IMR-90 (cell line): ENCODE measurements around the gene RAP1GAP2. TPM values are rescaled to one million over a fixed set of nuclear protein-coding genes. Genes with fewer than 3 reads are reported as not detected.

Experiments used
- ATAC-seq: fragments of 200-7000 bp; cut with Tn5 transposase; 2 replicates; pipeline ENCODE4 v1.9.1; 2020; ENCODE audit warnings: low read depth, mild to moderate bottlenecking, moderate library complexity
- BruUV-seq: library from RNA; stranded (reverse); fragments of 400-500 nt; replicated peaks from 2 replicates; lab custom pipeline; 2021; lab: Mats Ljungman, UMichigan
- CTCF ChIA-PET: fragments of 300-600 bp; formaldehyde crosslinking; extraction: SDS; loops from one replicate; lab custom pipeline; 2021; ENCODE audit warnings: antibody characterized with exemption; lab: Yijun Ruan, JAX
- POLR2A ChIA-PET: fragments of 300-600 bp; sonication (Branson Sonifier 250); formaldehyde crosslinking; loops from one replicate; lab custom pipeline; 2022; ENCODE audit warnings: antibody characterized with exemption; ENCODE audit not compliant: unreplicated experiment; lab: Charles Lee
- DNase-seq: peaks from one replicate; pipeline ENCODE4 v3.0.0; 2013
- H2AFZ ChIP-seq: replicated peaks from 2 replicates; pipeline ENCODE3; 2013; ENCODE audit warnings: low read length, mild to moderate bottlenecking; ENCODE audit not compliant: poor library complexity
- H2AK5ac ChIP-seq: 2 replicates; pipeline ENCODE4 v1.6.1; 2013; ENCODE audit warnings: low read depth, low read length, inconsistent platforms
- H2AK9ac ChIP-seq: replicated peaks from 2 replicates; pipeline ENCODE3; 2013; ENCODE audit warnings: mild to moderate bottlenecking, low read depth, low read length, moderate library complexity; ENCODE audit not compliant: poor library complexity
- H2BK120ac ChIP-seq: 2 replicates; pipeline ENCODE4 v1.6.1; 2013; ENCODE audit warnings: low read depth, low read length, inconsistent platforms
- H2BK15ac ChIP-seq: 3 replicates; pipeline ENCODE4 v1.6.1; 2013; ENCODE audit warnings: low read depth, low read length, inconsistent platforms
- H2BK20ac ChIP-seq: 2 replicates; pipeline ENCODE4 v1.6.1; 2013; ENCODE audit warnings: low read depth, mild to moderate bottlenecking, inconsistent platforms, low read length, moderate library complexity
- H2BK5ac ChIP-seq: 2 replicates; pipeline ENCODE4 v1.6.1; 2013; ENCODE audit warnings: mild to moderate bottlenecking, low read depth, low read length, inconsistent platforms; ENCODE audit not compliant: poor library complexity, severe bottlenecking
- H3K14ac ChIP-seq: replicated peaks from 2 replicates; pipeline ENCODE4 v1.6.1; 2013; ENCODE audit warnings: low read depth, low read length, inconsistent platforms
- H3K18ac ChIP-seq: 2 replicates; pipeline ENCODE4 v1.6.1; 2013; ENCODE audit warnings: low read depth, low read length, control low read depth
- H3K23ac ChIP-seq: 2 replicates; pipeline ENCODE4 v1.6.1; 2013; ENCODE audit warnings: low read depth, low read length, inconsistent platforms
- H3K27ac ChIP-seq: 2 replicates; pipeline ENCODE4 v1.5.1; 2013; ENCODE audit warnings: mild to moderate bottlenecking, control low read depth, low read length; ENCODE audit not compliant: insufficient read depth
- H3K27me3 ChIP-seq: 2 replicates; pipeline ENCODE4 v1.6.1; 2013; ENCODE audit warnings: low read length; ENCODE audit not compliant: control insufficient read depth, insufficient read depth
- H3K36me3 ChIP-seq: 2 replicates; pipeline ENCODE4 v1.6.1; 2013; ENCODE audit warnings: low read length, mixed read lengths; ENCODE audit not compliant: control insufficient read depth, insufficient read depth
- H3K4ac ChIP-seq: 2 replicates; pipeline ENCODE4 v1.6.1; 2013; ENCODE audit warnings: low read depth, low read length, inconsistent platforms
- H3K4me1 ChIP-seq: 2 replicates; pipeline ENCODE4 v1.6.1; 2013; ENCODE audit warnings: low read length, mixed read lengths; ENCODE audit not compliant: control insufficient read depth, insufficient read depth
- H3K4me2 ChIP-seq: 2 replicates; pipeline ENCODE4 v1.6.1; 2013; ENCODE audit warnings: low read depth, mild to moderate bottlenecking, control low read depth, low read length, moderate library complexity
- H3K4me3 ChIP-seq: 2 replicates; pipeline ENCODE4 v1.5.1; 2013; ENCODE audit warnings: low read depth, mild to moderate bottlenecking, control low read depth, low read length, moderate library complexity; ENCODE audit not compliant: insufficient read depth
- H3K56ac ChIP-seq: 2 replicates; pipeline ENCODE4 v1.6.1; 2013; ENCODE audit warnings: low read length, inconsistent platforms; ENCODE audit not compliant: insufficient read depth; ENCODE audit errors: extremely low read depth
- H3K79me1 ChIP-seq, 2 experiments: 2 replicates each; pipeline ENCODE4 v1.6.1; 2013; ENCODE audit warnings: low read length in 2 of 2, inconsistent platforms in 1 of 2, low read depth in 1 of 2
- H3K9ac ChIP-seq: 2 replicates; pipeline ENCODE4 v1.6.1; 2013; ENCODE audit warnings: low read depth, low read length, control low read depth
- H3K9me1 ChIP-seq: 2 replicates; pipeline ENCODE4 v1.6.1; 2013; ENCODE audit warnings: low read length, inconsistent platforms; ENCODE audit not compliant: insufficient read depth
- H3K9me3 ChIP-seq: 2 replicates; pipeline ENCODE4 v1.6.1; 2013; ENCODE audit warnings: low read length; ENCODE audit not compliant: control insufficient read depth, insufficient read depth
- H4K20me1 ChIP-seq: 2 replicates; pipeline ENCODE4 v1.6.1; 2013; ENCODE audit warnings: low read length, inconsistent platforms; ENCODE audit not compliant: insufficient read depth
- H4K5ac ChIP-seq: 2 replicates; pipeline ENCODE4 v1.6.1; 2013; ENCODE audit warnings: mild to moderate bottlenecking, low read depth, low read length, control low read depth
- H4K8ac ChIP-seq, 2 experiments: 2 replicates each; pipeline ENCODE4 v1.6.1; 2013; ENCODE audit warnings: low read depth in 2 of 2, low read length in 2 of 2, control low read depth in 1 of 2, inconsistent platforms in 1 of 2
- H4K91ac ChIP-seq: 2 replicates; pipeline ENCODE4 v1.6.1; 2013; ENCODE audit warnings: low read depth, low read length, inconsistent platforms; ENCODE audit not compliant: insufficient read depth
- ELK1 ChIP-seq: fragments of 150-350 bp; IDR thresholded peaks from 2 replicates; pipeline ENCODE4 v1.6.1; 2016; ENCODE audit warnings: low read depth, mild to moderate bottlenecking, low read length, moderate library complexity, borderline replicate concordance
- FOS ChIP-seq: fragments of 150-350 bp; IDR thresholded peaks from 2 replicates; pipeline ENCODE4 v1.6.1; 2016; ENCODE audit warnings: low read depth, low read length
- MAFK ChIP-seq: IDR thresholded peaks from 2 replicates; pipeline ENCODE4 v1.6.1; 2012; ENCODE audit warnings: low read depth, low read length, improper control_type of control experiment
- MAZ ChIP-seq: IDR thresholded peaks from 2 replicates; pipeline ENCODE4 v1.6.1; 2012; ENCODE audit warnings: low read depth, mild to moderate bottlenecking, low read length, improper control_type of control experiment, moderate library complexity, borderline replicate concordance
- MXI1 ChIP-seq: IDR thresholded peaks from 2 replicates; pipeline ENCODE4 v1.6.1; 2012; ENCODE audit warnings: low read depth, mild to moderate bottlenecking, low read length, moderate library complexity, borderline replicate concordance
- POLR2A ChIP-seq: IDR thresholded peaks from 2 replicates; pipeline ENCODE4 v1.6.1; 2012; ENCODE audit warnings: mild to moderate bottlenecking, low read depth, low read length
- RAD21 ChIP-seq: IDR thresholded peaks from 2 replicates; pipeline ENCODE4 v1.6.1; 2012; ENCODE audit warnings: low read length, improper control_type of control experiment
- RCOR1 ChIP-seq: IDR thresholded peaks from 2 replicates; pipeline ENCODE4 v1.6.1; 2012; ENCODE audit warnings: mild to moderate bottlenecking, low read length, improper control_type of control experiment; ENCODE audit not compliant: insufficient replicate concordance
- WGBS, 2 experiments: methylation state at CpG; one replicate each; pipeline versions ENCODE4 v1.1.5 to v1.1.7; 2013; ENCODE audit warnings: missing lambda C conversion rate in 2 of 2; ENCODE audit not compliant: insufficient read length in 1 of 2; ENCODE audit errors: extremely low coverage in 2 of 2; 5-methylcytosine and 5-hydroxymethylcytosine counted together
- dilution Hi-C: fragments of 300-500 bp; cut with HindIII; formaldehyde crosslinking; loops from one replicate; pipeline ENCODE4 v1.14.3; 2018; ENCODE audit warnings: low sequenced_read_pairs; ENCODE audit not compliant: unreplicated experiment
- in situ Hi-C: fragments of 300-500 bp; cut with MboI; formaldehyde crosslinking; loops from 3 replicates; pipeline ENCODE4 v1.14.3; 2019; ENCODE audit warnings: low sequenced_read_pairs, inconsistent platforms, mixed read lengths
- intact Hi-C: fragments of 100-400 bp; cut with micrococcal nuclease; formaldehyde crosslinking; loops from 2 replicates; pipeline ENCODE4 v1.10.0; 2022
- polyA plus RNA-seq, 3 experiments: library from polyadenylated mRNA; depleted of rRNA; stranded (reverse); fragments of >200 nt; gene quantifications; 2 replicates each; pipeline ENCODE4 v1.2.3, GENCODE V29; 2012; ENCODE audit warnings: low replicate concordance in 1 of 3
- total RNA-seq: library from RNA; depleted of rRNA; stranded (reverse); fragments of >200 nt; gene quantifications from 2 replicates; pipeline ENCODE4 v1.2.3, GENCODE V29; 2012

Gene RAP1GAP2
- total and polyA plus RNA-seq, 2 of the 4 experiments (the other 2 are of a cell fraction) = 5.7 to 7.5 TPM

GRCh38 chr17:2871720-2872119 lies 75.5 kb downstream of the RAP1GAP2 start:
- dilution Hi-C loops = no loop called here
- H3K4me2 ChIP-seq = no peak overlapping the region
- no peaks in the 10 kb centered on the region for H3K9me3 ChIP-seq
- H3K27me3 ChIP-seq = no peaks in the 10 kb centered on the region
- no peak overlapping the region for H3K14ac ChIP-seq
- no peak overlapping the region for H3K27ac ChIP-seq
- H2AFZ ChIP-seq = peak overlapping the region; percentile 43
- CTCF ChIA-PET = no interaction called here
- H3K9me1 ChIP-seq = peaks cover 9% of the 10 kb centered on the region
- H3K9ac ChIP-seq = no peak overlapping the region
- H4K8ac ChIP-seq = no peak overlapping the region
- no peaks in the 10 kb centered on the region for H3K36me3 ChIP-seq
- H2BK120ac ChIP-seq = no peak overlapping the region
- H2AK9ac ChIP-seq = no peak overlapping the region
- H4K20me1 ChIP-seq = no peaks in the 10 kb centered on the region
- H3K79me1 ChIP-seq = peaks cover 4 to 29% of the 10 kb centered on the region in 2 experiments; a peak in 2 of 4 replicates
- H3K4ac ChIP-seq = no peak overlapping the region
- BruUV-seq = no TSS peak
- POLR2A ChIA-PET = no interaction called here
- no peak overlapping the region for H2BK15ac ChIP-seq
- H3K56ac ChIP-seq = no peak overlapping the region
- in situ Hi-C loops = no loop called here
- intact Hi-C loops = no loop called here
- H3K23ac ChIP-seq = no peak overlapping the region
- no peak overlapping the region for H2AK5ac ChIP-seq
- peaks cover 12% of the 10 kb centered on the region for H3K4me1 ChIP-seq
- no peak overlapping the region for H2BK20ac ChIP-seq
- ATAC-seq (no peak), DNase-seq (peak; percentile 29)
- no peak overlapping the region for H3K18ac ChIP-seq
- 72% methylated on average over 6 of the region's 9 CpGs; no CpG with 5 or more reads in 1 of the 2 experiments for WGBS, 2 experiments
- no peak overlapping the region for H3K4me3 ChIP-seq
- TF ChIP-seq RAD21 (no peak), FOS (no peak), MAZ (no peak), RCOR1 (no peak), MXI1 (no peak), MAFK (no peak), POLR2A (no peak), ELK1 (no peak)
- no peak overlapping the region for H4K5ac ChIP-seq
- no peak overlapping the region for H4K91ac ChIP-seq
- H2BK5ac ChIP-seq = no peak overlapping the region
